AG09309 (cell line): ENCODE results near the gene ZNF772.

Experiments used
- DNase-seq: peaks from one replicate; pipeline ENCODE4 v3.0.0-alpha.2; 2010; ENCODE audit warnings: low read depth
- H3K4me3 ChIP-seq: 2 replicates; pipeline ENCODE4 v1.5.1; 2011; ENCODE audit warnings: mild to moderate bottlenecking, low read depth, low read length, moderate library complexity; ENCODE audit not compliant: control insufficient read depth
- CTCF ChIP-seq: IDR thresholded peaks from 2 replicates; pipeline ENCODE4 v1.5.1; 2011; ENCODE audit warnings: mild to moderate bottlenecking, low read depth, low read length, inconsistent platforms; ENCODE audit not compliant: insufficient read depth, control insufficient read depth; ENCODE audit errors: missing control alignments

Gene ZNF772

GRCh38 chr19:57419439-57419838, 57.9 kb downstream of the ZNF772 start:
- H3K4me3 ChIP-seq, result no peak overlapping the region
- TF ChIP-seq CTCF, result no peak
- DNase-seq, result no peak
